GM12873 (cell line): ENCODE data around the gene ASCC1.

Experiments used
- CTCF ChIP-seq: IDR thresholded peaks from 2 replicates; pipeline ENCODE4 v1.5.1; 2012; ENCODE audit warnings: low read depth, mild to moderate bottlenecking, moderate library complexity, low read length, control low read depth; ENCODE audit not compliant: insufficient read depth; ENCODE audit errors: missing control alignments

Gene ASCC1

GRCh38 chr10:72099600-72099921 lies 116.5 kb downstream of the ASCC1 start:
- TF ChIP-seq CTCF: no peak

DNA sequence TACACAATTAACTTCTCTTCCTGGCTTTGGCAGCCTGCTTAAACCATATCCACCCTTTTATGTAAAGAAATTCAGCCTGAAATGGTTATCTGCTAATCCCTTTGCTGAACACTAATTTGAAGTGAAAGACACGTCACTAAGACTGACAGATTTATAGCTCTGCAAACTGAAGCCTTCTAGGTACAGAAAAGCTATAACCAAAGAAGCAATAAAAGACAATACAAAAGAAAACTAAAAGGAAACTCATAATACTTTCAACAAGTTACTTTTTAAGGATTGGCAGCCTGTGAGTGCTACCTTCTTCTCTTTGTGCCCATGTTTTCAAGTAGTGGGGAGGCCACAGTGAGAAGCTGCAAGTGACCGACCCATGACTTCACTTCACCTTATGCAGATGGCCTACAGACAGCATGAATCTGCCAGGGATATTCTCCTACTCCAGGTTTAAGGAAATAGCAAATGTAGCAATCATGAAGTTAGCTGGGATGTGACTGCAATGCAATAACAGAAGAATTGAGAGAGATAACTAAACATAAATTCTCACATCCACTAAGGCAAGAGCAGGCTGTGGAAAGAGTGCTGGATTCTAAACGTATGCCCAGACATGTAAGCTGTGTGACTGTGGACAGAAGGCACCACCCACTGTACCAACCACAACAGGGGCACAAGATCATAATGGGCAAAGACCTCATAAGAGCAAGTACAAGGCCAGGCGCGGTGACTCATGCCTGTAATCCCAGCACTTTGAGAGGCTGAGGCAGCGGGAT lies 117.1 kb downstream of the ASCC1 start:
- no peak for TF ChIP-seq CTCF

- no peak for TF ChIP-seq CTCF
Observed at GRCh38 chr10:72098301-72098835, 117.7 kb downstream of the ASCC1 start.

DNA sequence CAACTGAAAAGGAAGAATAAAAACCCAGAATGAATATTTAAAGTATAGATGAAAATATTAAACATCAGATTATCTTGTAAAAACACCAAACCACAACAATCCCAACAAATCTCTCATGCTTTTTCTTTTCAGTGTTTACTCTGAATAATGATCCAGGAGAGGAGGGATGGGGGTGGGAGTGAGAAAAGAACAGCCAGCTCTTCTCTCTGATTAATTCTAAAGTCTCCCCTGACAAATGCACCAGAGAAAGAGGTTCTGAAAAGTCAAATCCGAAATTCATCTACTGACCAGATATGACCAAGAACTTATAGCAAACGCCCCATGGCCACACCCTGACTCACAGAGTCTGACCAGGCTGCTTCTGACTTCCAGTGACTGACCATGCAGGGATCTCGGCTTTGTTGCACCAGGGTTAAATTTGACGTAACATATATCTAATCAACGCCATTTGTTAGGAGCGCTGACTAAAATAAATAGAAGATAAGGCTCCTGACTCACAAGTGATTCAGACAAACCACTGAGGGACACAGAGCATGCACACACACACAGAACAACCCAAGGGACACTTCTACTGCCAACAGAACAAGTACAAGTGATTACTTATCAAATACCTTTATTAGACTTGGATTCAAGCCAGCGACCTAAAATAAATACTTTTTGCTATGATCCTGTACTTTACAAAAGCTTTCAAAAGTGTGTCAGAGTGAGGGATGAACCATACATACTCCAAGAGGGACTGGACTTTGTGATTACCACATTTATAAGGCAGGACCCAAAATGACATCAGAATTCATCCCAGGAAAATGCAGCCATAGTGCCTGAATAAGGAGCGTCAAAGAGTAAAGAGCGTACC lies 118.4 kb downstream of the ASCC1 start:
- TF ChIP-seq CTCF: no peak

GRCh38 chr10:72096115-72097000 lies 119.7 kb downstream of the ASCC1 start:
- no peak for TF ChIP-seq CTCF

GRCh38 chr10:72095195-72095594 lies 120.9 kb downstream of the ASCC1 start:
- TF ChIP-seq CTCF: no peak
